ENCODE results near the gene ABCB8. TPM values are rescaled to one million over a fixed set of nuclear protein-coding genes. Genes with fewer than 3 reads are reported as not detected.

Gene ABCB8
- total and polyA plus RNA-seq, 9 of the 15 experiments (the other 6 are each of a cell fraction or from before 2014, with no cell fraction given): 7.6 to 106 (median 36.3) TPM

DNA sequence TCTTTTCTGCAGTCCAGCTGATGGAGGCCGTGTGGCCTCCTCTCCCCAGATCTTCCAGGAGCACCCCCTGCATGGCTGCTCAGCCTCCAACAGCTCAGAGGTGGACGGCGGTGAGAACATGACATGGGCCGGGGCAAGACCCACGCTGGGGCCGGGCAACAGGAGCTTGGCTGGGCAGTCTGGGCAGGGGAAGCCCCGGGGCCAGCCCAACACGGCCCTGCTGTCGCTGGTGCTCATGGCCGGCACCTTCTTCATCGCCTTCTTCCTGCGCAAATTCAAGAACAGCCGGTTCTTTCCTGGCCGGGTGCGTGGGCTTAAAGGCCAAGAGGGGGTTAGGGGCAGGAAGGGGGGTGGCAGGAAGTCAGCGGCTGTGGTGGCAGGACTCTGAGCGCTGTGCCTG, 45.7 kb downstream of the ABCB8 start:
- intact Hi-C loops (cut with micrococcal nuclease) (no loop called here), in situ Hi-C loops (cut with MboI) (no loop called here)
- no peak overlapping the region for H3K4me2 ChIP-seq (ENCODE audit: insufficient read depth, low read length)
- H3K4me3 ChIP-seq: no peak overlapping the region
- peaks cover 14 to 67% of the 10 kb centered on the region in 2 experiments; a peak in 4 of 5 replicates for H3K4me1 ChIP-seq (replicated peaks in 1 of 2; ENCODE audit: control insufficient read depth in 2 of 2, insufficient read depth in 2 of 2, low read length in 2 of 2)
- DNase-seq (ENCODE audit: extremely low read depth in 1 of 4, low spot score in 3 of 4) (no peak), ATAC-seq (no peak), FAIRE-seq (no peak)
- no peaks in the 10 kb centered on the region for H3K9me1 ChIP-seq (ENCODE audit: control insufficient read depth, insufficient read depth, low read length)
- ChIA-PET CTCF (ENCODE audit: low intra/inter-chr PET ratio) (no interaction called here), POLR2A (interaction anchor here (0.6 to 1.9 kb wide), 3 partner anchors 11 to 42 kb away, joined by 3 to 7 read pairs (median 5); no protein-coding TSS in a partner anchor)
- no peaks in the 10 kb centered on the region for H3K27me3 ChIP-seq (ENCODE audit: control insufficient read depth in 2 of 2, insufficient read depth in 2 of 2, low read length in 2 of 2)
- peaks cover 5% of the 10 kb centered on the region for H3K79me2 ChIP-seq (ENCODE audit: control insufficient read depth, insufficient read depth, low read length)
- H2AFZ ChIP-seq (ENCODE audit: low read depth, low read length): no peak overlapping the region
- H3K9me3 ChIP-seq (replicated peaks; ENCODE audit: control insufficient read depth, insufficient read depth, low read depth, low read length): no peaks in the 10 kb centered on the region
- no peak overlapping the region for H3K27ac ChIP-seq (ENCODE audit: extremely low read depth, low read depth, low read length)
- no peaks in the 10 kb centered on the region; the same call in 1 of the 2 replicates for H4K20me1 ChIP-seq (replicated peaks; ENCODE audit: control insufficient read depth, insufficient read depth, low read length)
- WGBS (ENCODE audit: insufficient coverage, low coverage, missing lambda C conversion rate): 84% methylated on average over 17 of the region's 17 CpGs
- H3K36me3 ChIP-seq (ENCODE audit: control insufficient read depth, insufficient read depth, low read length): peaks cover 96% of the 10 kb centered on the region
- TF ChIP-seq RBM22 (IDR thresholded peaks at IDR 0.05; ENCODE audit: low read depth, low read length, poor library complexity, severe bottlenecking) (peak; percentile 65), CBX3 (IDR thresholded peaks at IDR 0.05; ENCODE audit: borderline replicate concordance in 1 of 2, low read length in 2 of 2) (no peak), PPARD (CRISPR knock-in tag; IDR thresholded peaks at IDR 0.05) (no peak), RBFOX2 (IDR thresholded peaks at IDR 0.05; ENCODE audit: low read depth, low read length) (peak; percentile 44), LEF1 (IDR thresholded peaks at IDR 0.05) (no peak), SUPT5H (IDR thresholded peaks at IDR 0.05) (no peak), SMC3 (conservative IDR thresholded peaks at IDR 0.05; ENCODE audit: insufficient read depth, low read depth, low read length) (no peak), L3MBTL2 (IDR thresholded peaks at IDR 0.05) (no peak), POLR2G (IDR thresholded peaks at IDR 0.05; ENCODE audit: low read depth, low read length) (peak; percentile 60), ZKSCAN1 (IDR thresholded peaks at IDR 0.05; ENCODE audit: low read depth, low read length) (no peak), HNRNPL (IDR thresholded peaks at IDR 0.05; ENCODE audit: low read depth, low read length) (no peak), PHB (CRISPR knock-in tag; IDR thresholded peaks at IDR 0.05) (no peak), MAFG (tag; conservative IDR thresholded peaks at IDR 0.05) (no peak)
- TF ChIP-seq, protein P1, sequence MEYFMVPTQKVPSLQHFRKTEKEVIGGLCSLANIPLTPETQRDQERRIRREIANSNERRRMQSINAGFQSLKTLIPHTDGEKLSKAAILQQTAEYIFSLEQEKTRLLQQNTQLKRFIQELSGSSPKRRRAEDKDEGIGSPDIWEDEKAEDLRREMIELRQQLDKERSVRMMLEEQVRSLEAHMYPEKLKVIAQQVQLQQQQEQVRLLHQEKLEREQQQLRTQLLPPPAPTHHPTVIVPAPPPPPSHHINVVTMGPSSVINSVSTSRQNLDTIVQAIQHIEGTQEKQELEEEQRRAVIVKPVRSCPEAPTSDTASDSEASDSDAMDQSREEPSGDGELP (CRISPR knock-in tag; IDR thresholded peaks at IDR 0.05; ENCODE audit: borderline replicate concordance): peak; percentile 25; the same call in 1 of the 2 replicates
- TF ChIP-seq, protein P2, sequence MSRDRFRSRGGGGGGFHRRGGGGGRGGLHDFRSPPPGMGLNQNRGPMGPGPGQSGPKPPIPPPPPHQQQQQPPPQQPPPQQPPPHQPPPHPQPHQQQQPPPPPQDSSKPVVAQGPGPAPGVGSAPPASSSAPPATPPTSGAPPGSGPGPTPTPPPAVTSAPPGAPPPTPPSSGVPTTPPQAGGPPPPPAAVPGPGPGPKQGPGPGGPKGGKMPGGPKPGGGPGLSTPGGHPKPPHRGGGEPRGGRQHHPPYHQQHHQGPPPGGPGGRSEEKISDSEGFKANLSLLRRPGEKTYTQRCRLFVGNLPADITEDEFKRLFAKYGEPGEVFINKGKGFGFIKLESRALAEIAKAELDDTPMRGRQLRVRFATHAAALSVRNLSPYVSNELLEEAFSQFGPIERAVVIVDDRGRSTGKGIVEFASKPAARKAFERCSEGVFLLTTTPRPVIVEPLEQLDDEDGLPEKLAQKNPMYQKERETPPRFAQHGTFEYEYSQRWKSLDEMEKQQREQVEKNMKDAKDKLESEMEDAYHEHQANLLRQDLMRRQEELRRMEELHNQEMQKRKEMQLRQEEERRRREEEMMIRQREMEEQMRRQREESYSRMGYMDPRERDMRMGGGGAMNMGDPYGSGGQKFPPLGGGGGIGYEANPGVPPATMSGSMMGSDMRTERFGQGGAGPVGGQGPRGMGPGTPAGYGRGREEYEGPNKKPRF (IDR thresholded peaks at IDR 0.05; ENCODE audit: low read depth, low read length): no peak
- peak overlapping the region in 1 of 2 experiments; percentile 1; a peak in 1 of 4 replicates for H3K9ac ChIP-seq (ENCODE audit: insufficient read depth in 1 of 2, low read depth in 2 of 2, low read length in 2 of 2)
- no TSS peak for BruUV-seq (replicated peaks)

Data from K562 (cell line).